ENCODE data around the gene ADH4.
"Not testable (repeated sequence)": the region's sequence is repeated elsewhere in the genome, so short reads cannot be mapped to it uniquely, and the experiment has no call there.

The ADH4 gene

DNA sequence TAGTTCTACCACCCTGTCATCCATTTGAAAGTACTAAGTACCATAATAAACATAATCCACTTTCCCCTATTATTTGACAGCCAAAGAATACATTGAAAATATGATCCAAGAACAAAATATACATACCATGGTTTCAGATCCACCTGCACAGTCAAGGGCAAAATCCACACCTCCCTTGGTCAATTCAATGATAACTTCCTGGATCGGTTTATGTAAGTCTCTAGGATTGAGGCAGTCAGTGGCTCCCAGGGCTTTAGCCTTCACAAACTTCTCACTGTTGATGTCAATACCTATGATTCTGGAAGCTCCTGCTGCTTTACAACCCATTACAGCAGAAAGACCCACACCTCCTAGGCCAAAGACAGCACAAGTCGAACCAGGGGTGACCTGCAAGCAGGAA, 12.7 kb downstream of the ADH4 start:
- DNase-seq = no peak

DNA sequence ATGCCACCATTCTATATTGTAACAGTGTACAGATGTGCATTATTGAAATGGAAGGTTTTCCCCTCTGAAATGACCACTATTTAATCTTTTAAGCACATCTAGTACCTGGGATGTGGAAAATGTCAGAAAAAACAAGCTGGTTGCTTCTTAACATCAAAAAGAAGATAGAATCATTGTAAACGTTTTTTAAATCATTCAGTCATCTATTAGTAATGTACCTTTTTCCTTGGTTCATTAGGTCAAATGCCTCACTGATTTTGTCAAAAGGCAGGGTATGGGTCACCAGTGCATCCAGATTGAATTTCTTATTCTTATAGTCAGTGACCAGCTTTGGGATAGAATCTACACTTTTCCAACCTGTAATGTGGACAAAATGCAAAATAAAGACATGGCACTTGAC, 17.7 kb downstream of the ADH4 start:
- DNase-seq = no peak

DNA sequence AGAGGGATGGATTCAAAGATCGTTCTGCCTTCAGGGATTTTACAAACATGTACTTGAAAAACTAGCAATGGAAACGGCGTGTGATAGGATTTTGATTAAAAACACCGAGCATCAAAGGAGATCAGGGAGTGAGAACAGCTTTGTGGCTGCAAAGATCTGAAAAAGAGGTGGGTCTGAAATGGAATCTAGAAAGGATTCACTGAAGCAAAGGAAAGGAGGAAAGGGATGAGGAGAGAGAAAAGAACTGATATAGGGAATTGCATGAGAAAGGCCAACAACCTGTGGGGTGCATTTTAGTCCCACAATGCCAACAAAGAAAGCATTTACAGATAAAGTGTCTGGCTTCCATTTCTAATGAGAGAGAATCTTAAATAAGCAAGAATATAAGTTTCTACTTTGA, 23.1 kb downstream of the ADH4 start:
- DNase-seq = no peak

DNA sequence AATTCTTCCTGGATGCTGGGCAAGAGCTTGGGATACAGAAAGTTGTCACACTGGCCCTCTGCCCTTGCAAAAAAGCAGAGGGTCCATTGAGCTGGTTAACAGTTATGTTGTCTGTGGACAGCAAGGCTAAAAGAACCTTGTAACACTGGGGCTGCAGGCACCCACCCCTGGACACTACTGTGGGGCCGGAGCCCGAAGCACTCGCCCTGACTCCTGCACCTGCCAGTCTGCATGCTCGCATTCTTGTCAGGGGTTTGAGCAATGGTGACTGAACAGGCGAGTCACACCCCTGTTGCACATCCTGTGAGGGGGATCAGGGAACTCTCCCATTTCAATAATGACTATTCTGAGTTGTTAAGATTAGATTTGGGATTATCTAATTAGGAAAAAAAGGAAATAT, 23.6 kb downstream of the ADH4 start:
- no peak for DNase-seq

DNA sequence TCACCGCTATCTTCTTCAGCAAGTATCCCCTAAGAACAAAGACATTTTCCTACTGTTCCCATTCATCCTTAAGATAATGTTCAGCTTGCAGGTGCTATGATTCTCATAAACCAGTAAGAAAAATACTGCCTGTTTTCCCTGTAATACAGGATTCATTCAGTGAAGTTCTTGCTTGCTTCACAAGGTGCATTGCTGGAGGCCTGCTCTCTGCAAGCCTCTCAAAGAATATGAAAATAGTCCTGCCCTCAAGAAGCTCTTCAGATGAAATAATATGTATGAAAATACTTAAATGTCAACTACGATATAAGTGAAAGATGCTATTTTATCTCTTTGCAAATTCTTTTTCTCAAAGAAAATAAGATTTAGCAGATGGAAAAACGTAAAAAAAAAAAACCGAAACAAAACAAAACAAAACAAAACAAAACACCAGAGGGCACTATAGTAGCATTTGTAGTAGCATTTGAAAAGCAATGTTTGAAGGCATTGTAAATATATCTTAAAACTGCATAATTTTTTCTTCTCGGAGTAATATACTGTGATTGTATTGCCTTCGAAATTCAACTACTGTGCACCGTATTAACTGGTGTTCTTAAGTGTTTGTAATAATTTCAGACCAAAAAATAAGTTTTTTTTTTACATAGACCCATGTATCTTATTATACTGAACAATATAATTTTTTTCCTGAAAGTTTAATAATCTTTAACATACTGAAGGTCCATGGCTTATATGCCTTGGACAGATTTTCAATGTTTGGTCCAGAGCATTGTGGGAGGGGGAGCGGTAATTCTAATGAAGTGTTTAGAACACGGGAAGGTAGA, 26.0 kb downstream of the ADH4 start:
- DNase-seq = no peak

DNA sequence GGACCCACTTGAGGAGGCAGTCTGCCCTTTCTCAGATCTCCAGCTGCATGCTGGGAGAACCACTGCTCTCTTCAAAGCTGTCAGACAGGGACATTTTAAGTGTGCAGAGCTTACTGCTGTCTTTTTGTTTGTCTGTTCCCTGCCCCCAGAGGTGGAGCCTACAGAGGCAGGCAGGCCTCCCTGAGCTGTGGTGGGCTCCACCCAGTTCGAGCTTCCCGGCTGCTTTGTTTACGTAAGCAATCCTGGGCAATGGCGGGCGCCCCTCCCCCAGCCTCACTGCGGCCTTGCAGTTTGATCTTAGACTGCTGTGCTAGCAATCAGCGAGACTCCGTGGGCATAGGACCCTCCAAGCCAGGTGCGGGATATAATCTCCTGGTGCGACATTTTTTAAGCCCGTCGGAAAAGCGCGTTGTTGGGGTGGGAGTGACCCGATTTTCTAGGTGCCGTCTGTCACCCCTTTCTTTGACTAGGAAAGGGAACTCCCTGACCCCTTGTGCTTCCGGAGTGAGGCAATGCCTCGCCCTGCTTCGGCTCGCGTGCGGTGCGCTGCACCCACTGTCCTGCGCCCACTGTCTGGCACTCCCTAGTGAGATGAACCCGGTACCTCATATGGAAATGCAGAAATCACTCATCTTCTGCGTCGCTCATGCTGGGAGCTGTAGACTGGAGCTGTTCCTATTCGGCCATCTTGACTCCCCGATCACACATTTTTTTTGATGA, 26.8 kb downstream of the ADH4 start:
- DNase-seq = not testable (repeated sequence)

DNA sequence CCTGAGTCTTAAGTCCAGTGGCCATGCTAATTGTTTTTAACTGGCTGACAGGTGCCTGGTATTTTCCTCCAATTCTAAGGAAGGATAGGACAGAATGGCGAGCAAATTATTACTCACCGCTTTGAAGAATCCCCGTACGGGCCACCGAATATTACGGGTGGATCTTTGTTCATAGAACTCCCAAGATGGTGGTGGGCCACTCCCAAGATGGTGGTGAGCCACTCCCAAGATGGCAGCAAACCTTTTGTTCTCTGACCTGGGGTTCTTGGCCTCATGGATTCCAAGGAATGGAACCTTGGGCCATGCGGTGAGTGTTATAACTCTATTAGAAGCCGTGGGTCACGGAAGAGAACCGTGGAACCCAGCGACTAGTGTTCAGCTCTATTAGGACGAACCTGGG, 34.8 kb downstream of the ADH4 start:
- not testable (repeated sequence) for DNase-seq

DNA sequence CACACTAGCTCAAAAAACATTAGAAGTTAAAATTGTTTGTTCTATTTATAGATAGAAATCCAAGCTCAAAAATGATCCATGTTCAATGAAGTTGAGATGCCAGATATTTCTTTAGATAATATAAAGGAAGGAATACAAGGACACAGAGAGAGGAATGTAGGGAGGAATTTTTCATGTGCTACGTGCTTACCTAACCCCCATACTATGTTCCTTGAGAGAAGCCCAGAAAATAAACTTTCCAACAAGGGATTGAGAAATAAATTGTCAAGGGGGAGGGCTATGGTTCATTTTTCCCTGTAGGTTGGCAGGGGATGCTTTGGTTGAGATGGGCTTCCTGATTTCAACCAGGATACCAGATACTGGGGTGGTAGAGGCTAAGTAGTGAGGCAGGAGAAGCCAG, 39.9 kb downstream of the ADH4 start:
- no peak for DNase-seq

DNA sequence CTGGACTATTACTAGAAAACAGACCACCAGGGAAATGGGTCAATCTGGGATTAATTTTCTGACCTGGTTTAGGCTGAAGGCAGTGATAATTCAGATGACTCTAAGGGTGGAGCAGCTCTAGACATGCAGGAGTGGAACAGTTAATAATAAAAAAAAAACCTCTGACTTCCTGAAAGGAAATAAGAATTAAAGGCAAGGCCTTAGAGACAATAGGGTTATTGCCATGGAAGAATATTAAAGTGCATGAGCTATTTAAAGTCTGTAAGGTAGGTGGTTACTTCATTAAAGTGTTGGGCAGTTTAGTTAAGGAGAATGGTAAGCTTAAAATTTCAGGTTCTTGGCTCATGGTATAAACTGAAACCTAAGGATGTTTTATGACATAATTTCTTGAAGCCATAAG, 40.9 kb downstream of the ADH4 start:
- DNase-seq = no peak

DNA sequence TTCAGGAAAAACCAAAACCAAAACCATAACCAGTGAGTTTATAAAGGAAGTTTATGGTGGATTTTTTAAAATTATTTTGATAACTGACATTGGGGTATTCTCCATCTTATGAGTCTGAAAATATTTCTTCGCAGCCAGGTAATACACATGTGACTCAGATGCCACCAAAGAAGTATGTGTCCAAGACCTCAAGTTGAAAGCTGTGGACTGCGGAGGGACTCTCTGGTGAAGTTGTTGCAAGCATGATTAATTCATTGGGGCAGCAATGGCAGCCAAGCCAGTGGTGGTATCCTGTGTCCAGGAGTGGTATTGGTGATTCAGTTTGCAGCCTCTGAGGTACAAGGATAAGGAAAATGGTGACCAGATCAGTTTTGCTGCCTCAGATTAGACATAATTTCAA, 41.5 kb downstream of the ADH4 start:
- DNase-seq = no peak

DNA sequence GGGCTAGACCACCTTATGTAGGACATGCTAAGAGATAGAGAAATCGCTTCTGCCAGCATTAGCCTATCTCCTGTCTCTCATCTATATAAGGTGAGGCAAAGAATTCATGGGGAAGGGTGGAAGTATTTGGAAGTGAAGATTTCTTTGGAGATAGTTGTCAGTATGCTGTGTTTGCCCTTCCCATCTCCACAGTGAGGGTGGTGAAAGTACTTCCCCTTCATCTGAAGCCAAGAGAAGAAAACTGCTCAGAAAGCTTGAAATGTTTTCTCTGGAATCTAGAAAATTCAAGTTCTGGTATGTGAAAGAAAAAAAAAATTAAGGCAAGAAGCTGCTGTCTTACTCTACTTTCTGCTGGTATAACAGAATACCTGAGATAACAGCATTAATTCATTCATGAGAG, 43.2 kb downstream of the ADH4 start:
- DNase-seq = no peak

DNA sequence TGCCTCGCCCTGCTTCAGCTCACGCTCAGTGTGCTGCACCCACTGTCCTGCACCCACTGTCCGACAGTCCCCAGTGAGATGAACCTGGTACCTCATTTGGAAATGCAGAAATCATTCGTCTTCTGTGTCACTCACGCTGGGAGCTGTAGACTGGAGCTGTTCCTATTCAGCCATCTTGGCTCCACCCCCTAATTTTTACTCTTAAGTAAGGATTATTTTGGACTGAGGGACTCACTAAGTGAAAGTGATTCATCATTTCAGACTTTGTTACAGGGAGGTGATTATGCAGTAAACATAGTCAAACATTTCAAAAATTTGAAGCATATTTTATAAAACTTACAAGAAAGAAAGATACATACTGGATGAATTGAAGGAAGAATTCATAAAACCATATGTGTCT, 44.3 kb downstream of the ADH4 start:
- DNase-seq = not testable (repeated sequence)

DNA sequence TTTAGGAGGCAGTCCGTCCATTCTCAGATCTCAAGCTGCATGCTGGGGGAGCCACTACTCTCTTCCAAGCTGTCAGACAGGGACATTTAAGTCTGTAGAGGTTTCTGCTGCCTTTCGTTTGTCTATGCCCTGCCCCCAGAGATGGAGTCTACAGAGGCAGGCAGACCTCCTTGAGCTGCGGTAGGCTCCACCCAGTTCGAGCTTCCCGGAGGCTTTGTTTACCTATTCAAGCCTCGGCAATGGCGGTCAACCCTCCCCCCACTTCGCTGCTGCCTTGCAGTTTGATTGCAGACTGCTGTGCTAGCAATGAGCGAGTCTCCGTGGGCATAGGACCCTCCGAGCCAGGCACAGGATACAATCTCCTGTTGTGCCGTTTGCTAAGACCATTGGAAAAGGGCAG, 44.8 kb downstream of the ADH4 start:
- DNase-seq = no peak

DNA sequence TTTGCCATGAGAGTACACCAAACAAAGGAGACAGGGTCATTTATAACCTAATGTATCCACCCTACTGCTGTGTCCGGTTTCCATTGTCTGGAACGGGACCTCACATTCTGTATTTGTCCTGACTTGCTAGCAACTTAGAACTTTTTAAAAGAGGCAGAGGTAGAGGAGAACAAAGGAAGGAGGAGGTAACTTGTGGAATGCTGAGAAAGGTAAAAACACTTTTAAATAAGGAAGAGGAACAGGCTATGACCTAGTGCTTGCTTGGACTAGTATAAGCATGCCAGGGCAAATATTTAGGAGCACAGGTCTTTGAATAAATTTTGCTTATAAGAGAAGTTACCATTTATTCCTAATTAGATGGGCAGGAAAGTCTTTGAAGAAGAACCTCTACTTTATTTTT, 52.3 kb downstream of the ADH4 start:
- DNase-seq = not testable (repeated sequence)

DNA sequence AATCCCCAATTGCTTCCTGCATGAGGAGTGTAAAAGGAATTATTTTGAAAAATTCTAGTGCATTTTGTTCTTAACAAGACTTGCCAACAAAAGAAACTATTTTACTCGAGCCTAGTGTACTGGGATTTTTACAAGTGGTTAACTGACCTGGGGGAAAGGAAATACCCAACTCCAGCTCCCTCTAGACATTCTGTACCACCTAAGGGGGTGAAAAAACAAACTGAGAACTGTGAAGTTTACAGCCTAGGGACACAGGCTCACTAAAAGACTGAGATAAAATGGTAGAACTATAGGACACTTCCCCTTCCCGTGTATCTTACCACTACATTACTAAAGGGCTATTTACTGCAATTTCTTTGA, 52.9 kb downstream of the ADH4 start:
- DNase-seq = no peak

DNA sequence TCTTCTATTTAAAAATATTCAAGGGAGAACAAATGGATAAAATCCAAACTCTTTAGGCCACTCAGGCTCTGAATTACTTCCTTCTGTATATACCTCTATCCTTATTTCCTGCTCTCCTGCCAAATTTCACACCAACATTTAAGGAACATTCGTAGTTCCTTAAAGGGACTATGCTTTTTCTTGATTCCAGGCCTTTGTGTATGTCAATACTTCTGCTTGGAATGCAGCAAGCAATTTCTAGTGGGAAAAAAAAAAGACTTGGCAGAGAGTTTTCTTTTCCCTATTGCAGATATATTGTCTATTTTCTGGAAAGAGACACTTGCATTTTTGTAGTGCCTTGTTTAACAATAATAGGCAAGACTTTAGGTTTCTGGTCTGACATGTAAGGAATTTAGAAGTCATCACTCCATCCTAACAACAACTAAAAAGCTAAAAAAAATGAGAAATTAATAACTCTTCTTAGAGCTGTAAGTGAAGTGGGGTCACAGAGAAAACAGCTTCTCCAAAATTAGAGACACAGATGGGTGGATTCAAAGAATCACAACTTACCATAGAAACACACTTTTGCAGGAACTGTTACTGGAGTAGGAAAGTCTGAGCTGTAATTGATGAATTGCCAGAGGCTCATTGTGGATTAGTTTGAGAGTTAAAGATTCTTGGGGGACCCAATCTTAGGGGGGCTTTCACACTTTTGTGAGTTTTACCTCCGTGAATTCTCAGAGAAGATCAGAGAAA, 53.4 kb downstream of the ADH4 start:
- no peak for DNase-seq

DNA sequence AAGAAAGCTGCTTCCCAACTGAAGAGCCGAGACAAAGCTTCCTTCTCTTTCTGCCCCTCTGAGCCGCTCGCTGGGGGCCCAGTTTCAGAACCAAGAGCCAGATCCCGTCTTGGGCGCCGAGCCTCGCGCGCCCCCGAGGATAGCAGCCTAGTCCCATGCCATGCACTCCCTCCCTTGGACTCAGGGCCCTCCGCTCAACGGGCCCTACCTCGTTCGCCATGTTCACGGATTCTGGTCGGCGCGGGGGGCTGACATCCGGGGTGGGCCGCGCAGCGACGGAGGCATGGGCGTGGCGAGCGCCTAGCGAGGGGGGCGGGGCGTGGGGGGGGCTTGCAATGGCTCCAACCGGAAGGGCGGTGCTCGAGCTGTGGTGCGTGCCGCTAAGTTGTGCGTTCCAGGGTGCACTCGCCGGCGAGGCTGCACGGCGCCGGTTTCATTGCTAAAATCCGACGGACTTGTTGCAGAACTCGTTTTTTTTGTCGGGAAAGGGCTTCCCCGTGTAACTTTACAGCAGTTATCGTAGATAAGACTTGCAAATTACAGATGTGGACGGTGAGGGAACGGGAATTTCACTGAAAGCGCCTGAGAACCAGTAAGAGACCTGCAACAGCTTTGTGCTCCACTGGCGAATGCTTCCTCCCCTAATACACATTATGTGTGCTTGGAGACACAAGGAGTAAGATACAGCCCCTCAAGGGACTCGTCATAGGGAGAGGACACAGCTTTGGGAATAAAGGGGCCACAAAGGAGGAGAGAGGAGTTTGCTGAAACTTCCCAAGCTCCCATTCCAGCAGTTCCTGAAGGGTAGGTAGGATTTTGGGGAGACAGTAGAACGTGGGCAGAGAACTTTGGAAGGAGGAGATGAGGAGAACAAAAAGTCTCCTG, 55.4 kb downstream of the ADH4 start, which contains the start of gene ADH5:
TSS of gene ADH5 (minus strand) at position 308 of the 885 bp plus-strand sequence. CDS start at position 220, 88 bp downstream.
- DNase-seq = peak; percentile 78

DNA sequence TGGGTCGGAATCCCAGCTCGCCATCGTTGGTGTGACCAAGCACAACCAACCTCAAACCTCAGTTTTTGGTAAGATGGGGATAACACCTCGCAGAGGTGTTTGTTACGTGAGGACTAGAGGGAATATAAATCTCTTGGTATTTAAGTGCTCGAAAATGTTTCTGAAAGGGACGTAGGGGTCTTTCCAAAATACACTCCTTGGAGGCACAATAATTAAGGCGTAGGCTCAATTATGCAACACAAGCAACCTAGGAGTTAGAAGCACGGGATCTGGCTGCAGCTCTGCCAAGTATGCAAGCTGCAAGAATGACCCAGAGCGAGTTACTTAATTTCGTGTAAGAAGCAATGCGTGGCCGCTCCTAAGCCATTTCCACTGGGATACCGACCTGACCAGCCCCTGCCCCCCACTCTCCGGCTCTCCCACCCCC, 56.1 kb downstream of the ADH4 start:
- DNase-seq = peak; percentile 9

DNA sequence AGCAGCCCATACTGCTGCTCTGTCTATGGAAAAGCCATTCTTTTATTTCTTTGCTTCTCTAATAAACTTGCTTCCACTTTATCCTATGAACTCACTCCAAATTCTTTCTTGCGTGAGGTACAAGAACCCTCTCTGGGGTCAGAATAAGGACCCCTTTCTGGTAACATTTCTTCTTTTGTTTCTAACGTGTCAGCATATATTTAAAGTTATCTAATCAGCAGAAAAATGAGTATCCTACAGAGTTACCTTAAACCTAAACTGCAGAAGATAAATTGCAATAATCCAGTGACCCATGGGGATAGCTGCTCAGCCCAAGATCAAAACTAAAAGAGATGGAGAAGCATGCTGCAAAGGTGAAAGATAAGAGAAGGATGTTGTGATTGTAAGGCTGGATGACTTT, 59.5 kb downstream of the ADH4 start:
- DNase-seq = no peak

DNA sequence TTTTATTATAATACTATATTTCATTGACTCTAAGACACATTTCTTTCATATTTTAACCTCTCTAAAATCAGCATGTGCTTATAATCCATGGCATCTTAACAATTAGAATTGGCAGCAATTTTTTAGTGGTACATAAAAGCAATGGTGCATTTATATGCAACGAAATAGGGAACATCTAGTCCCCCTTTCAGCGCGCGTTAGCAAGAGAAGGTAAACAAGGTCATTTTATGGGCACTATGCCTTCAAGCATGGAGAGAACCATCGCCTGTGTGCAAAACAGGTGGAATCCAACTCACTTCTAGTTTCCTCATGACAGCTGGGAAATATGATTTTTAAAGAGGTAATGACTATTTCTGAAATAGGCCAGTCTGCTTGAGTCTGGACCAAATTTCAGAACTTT, 61.9 kb downstream of the ADH4 start:
- DNase-seq = no peak

DNA sequence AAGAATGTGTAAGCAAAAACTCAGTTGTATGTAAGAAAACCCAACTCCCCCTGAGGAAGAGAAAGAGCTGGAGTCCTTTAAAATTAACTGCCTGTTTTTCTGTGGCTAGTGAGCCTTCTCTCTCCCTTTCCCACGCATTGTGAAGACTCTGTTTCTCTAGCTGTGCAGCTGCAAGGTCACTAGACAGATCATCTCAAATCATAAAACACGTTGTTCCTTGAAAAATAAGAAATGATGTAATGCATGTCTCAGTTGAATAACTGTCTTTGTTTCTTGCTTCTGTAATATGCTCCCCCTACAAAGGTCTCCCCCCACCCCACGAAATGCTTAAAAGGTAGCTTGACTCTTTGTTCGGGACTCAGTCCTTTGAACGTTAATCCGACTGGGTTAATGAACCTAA, 63.2 kb downstream of the ADH4 start:
- not testable (repeated sequence) for DNase-seq

DNA sequence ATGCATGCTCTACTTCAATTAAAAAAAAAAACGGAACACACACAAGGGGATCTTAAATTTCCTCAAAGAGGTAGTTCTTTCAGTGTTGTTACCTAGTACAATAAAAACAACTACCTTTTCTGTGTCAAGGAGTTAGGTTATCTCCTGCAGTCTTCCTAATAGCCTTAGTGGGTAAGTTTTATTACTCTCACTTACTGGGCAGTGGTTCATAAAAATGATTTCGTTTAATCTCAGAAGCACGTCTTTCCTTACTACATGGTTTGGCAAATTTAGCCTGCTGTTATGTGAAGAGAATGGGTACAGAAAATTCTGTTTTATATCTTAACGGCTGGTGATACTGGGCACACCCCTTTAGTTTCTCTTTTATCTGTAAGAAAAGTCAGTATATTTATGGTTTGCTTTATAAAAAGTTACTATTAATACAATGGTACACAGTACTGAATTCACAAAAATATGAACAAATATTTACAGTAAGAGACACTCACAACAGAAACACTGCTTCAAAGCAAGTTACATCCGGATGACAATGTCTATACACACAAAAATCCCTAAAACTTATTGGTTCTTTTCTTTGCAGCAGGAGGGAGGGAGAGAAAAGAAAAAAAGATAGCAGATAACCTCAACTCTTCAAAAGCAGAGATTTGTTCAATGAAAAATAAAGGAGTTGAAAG, 64.3 kb downstream of the ADH4 start:
- no peak for DNase-seq
